Measurements from ENCODE around the gene TRIM38. TPM values are rescaled to one million over a fixed set of nuclear protein-coding genes. Genes with fewer than 3 reads are reported as not detected.
"Not testable (repeated sequence)": the region's sequence is repeated elsewhere in the genome, so short reads cannot be mapped to it uniquely, and the experiment has no call there.

The TRIM38 gene
- total and polyA plus RNA-seq, 2 of the 13 experiments (the other 11 are each of a cell fraction or from before 2014, with no cell fraction given): 2.5 to 3.1 TPM

- H3K27ac ChIP-seq (ENCODE audit: extremely low read length, insufficient read depth, low read length): no peak overlapping the region
- CTCF ChIA-PET (ENCODE audit: low intra/inter-chr PET ratio, low total read pairs): no interaction called here
Observed at GRCh38 chr6:25998379-25998778, 35.8 kb downstream of the TRIM38 start.

GRCh38 chr6:25999225-25999624, 36.6 kb downstream of the TRIM38 start:
- H4K20me1 ChIP-seq (ENCODE audit: insufficient read depth, low read length); H2AFZ ChIP-seq (ENCODE audit: low read length); BruUV-seq (replicated peaks); H3K27ac ChIP-seq (ENCODE audit: extremely low read length, insufficient read depth, low read length); intact Hi-C loops (cut with micrococcal nuclease; ENCODE audit: unreplicated experiment); in situ Hi-C loops (cut with HindIII; ENCODE audit: extremely low pct_ligation_motif_present, low pct_unique_long_range_greater_than_20kb); H3K79me2 ChIP-seq (ENCODE audit: insufficient read depth, low read length); H3K9me3 ChIP-seq (ENCODE audit: low read length); H3K4me1 ChIP-seq (ENCODE audit: insufficient read depth, low read length); H3K9ac ChIP-seq (ENCODE audit: insufficient read depth, low read depth, low read length); POLR2A ChIA-PET; H3K4me3 ChIP-seq (replicated peaks in 1 of 3; ENCODE audit: insufficient read depth in 1 of 3, low read depth in 2 of 3, low read length in 3 of 3); CTCF ChIA-PET (ENCODE audit: low intra/inter-chr PET ratio, low total read pairs); H3K4me2 ChIP-seq (ENCODE audit: low read depth, low read length); DNase-seq (ENCODE audit: low spot score); ATAC-seq; H3K27me3 ChIP-seq (ENCODE audit: control insufficient read depth in 1 of 2, insufficient read depth in 2 of 2, low read length in 2 of 2); FAIRE-seq: not testable (repeated sequence)
- H3K36me3 ChIP-seq (replicated peaks in 1 of 2; ENCODE audit: control insufficient read depth in 1 of 2, insufficient read depth in 2 of 2, low read length in 2 of 2): peaks cover 7 to 17% of the 10 kb centered on the region in 2 experiments
- WGBS (ENCODE audit: low lambda C conversion rate): 85% methylated on average over 2 of the region's 2 CpGs

More at GRCh38 chr6:25998379-25998778, 35.8 kb downstream of the TRIM38 start:
- no TSS peak for BruUV-seq (replicated peaks)
- FAIRE-seq (no peak), ATAC-seq (no peak), DNase-seq (ENCODE audit: low spot score) (no peak)
- peaks cover 7 to 17% of the 10 kb centered on the region in 2 experiments; a peak in 4 of 5 replicates for H3K36me3 ChIP-seq (replicated peaks in 1 of 2; ENCODE audit: control insufficient read depth in 1 of 2, insufficient read depth in 2 of 2, low read length in 2 of 2)
- POLR2A ChIA-PET: no interaction called here
- no peaks in the 10 kb centered on the region for H3K9me3 ChIP-seq (ENCODE audit: low read length)
- H4K20me1 ChIP-seq (ENCODE audit: insufficient read depth, low read length): no peaks in the 10 kb centered on the region
- H2AFZ ChIP-seq (ENCODE audit: low read length): no peak overlapping the region
- H3K27me3 ChIP-seq (ENCODE audit: control insufficient read depth in 1 of 2, insufficient read depth in 2 of 2, low read length in 2 of 2): no peaks in the 10 kb centered on the region
- H3K4me3 ChIP-seq (replicated peaks in 1 of 3; ENCODE audit: insufficient read depth in 1 of 3, low read depth in 2 of 3, low read length in 3 of 3): no peak overlapping the region
- TF ChIP-seq, protein P1, sequence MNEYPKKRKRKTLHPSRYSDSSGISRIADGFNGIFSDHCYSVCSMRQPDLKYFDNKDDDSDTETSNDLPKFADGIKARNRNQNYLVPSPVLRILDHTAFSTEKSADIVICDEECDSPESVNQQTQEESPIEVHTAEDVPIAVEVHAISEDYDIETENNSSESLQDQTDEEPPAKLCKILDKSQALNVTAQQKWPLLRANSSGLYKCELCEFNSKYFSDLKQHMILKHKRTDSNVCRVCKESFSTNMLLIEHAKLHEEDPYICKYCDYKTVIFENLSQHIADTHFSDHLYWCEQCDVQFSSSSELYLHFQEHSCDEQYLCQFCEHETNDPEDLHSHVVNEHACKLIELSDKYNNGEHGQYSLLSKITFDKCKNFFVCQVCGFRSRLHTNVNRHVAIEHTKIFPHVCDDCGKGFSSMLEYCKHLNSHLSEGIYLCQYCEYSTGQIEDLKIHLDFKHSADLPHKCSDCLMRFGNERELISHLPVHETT (CRISPR knock-in tag; conservative IDR thresholded peaks at IDR 0.05): no peak
- TF ChIP-seq KLF6 (CRISPR knock-in tag; IDR thresholded peaks at IDR 0.05) (no peak), MED8 (CRISPR knock-in tag; IDR thresholded peaks at IDR 0.05; ENCODE audit: insufficient replicate concordance) (no peak), RBM22 (optimal IDR thresholded peaks at IDR 0.05; ENCODE audit: low read length) (no peak), ZNF674 (CRISPR knock-in tag; IDR thresholded peaks at IDR 0.05; ENCODE audit: low read depth) (no peak), ZNF891 (CRISPR knock-in tag; IDR thresholded peaks at IDR 0.05) (no peak), RCOR2 (CRISPR knock-in tag; IDR thresholded peaks at IDR 0.05) (no peak)
- H3K79me2 ChIP-seq (ENCODE audit: insufficient read depth, low read length): peaks cover 2% of the 10 kb centered on the region
- in situ Hi-C loops (cut with HindIII; ENCODE audit: extremely low pct_ligation_motif_present, low pct_unique_long_range_greater_than_20kb): no loop called here
- no peak overlapping the region for H3K4me2 ChIP-seq (ENCODE audit: low read depth, low read length)
- peaks cover 15% of the 10 kb centered on the region for H3K4me1 ChIP-seq (ENCODE audit: insufficient read depth, low read length)
- intact Hi-C loops (cut with micrococcal nuclease; ENCODE audit: unreplicated experiment): no loop called here
- no peak overlapping the region for H3K9ac ChIP-seq (ENCODE audit: insufficient read depth, low read depth, low read length)
